Endothelial cell of umbilical vein (primary cell): ENCODE data around the gene TICRR. TPM values are rescaled to one million over a fixed set of nuclear protein-coding genes. Genes with fewer than 3 reads are reported as not detected.

Experiments used
- BruUV-seq: library from RNA; stranded (reverse); fragments of 400-500 nt; replicated peaks from 2 replicates; lab custom pipeline; 2021; lab: Mats Ljungman, UMichigan
- CTCF ChIA-PET: fragments of 300-600, 350-600 bp; sonication (Branson Sonifier 250); formaldehyde crosslinking; loops from one replicate; lab custom pipeline; 2021; ENCODE audit warnings: antibody characterized with exemption, inconsistent platforms; lab: Charles Lee
- POLR2A ChIA-PET: fragments of 300-600, 350-600 bp; sonication (Branson Sonifier 250); formaldehyde crosslinking; loops from one replicate; lab custom pipeline; 2021; ENCODE audit warnings: antibody characterized with exemption, inconsistent platforms; lab: Charles Lee
- DNase-seq: peaks from one replicate; pipeline ENCODE4 v3.0.0-alpha.2; 2011; ENCODE audit warnings: low read depth, low spot score
- FAIRE-seq: peaks from 2 replicates; lab custom pipeline; 2011; peaks lifted over from hg19 to GRCh38; lab: Jason Lieb, UNC
- H2AFZ ChIP-seq: 2 replicates; pipeline ENCODE4 v1.6.0; 2012; ENCODE audit warnings: low read depth, low read length, control low read depth, inconsistent platforms
- H3K27ac ChIP-seq: 2 replicates; pipeline ENCODE4 v1.5.1; 2011; ENCODE audit warnings: low read depth, mild to moderate bottlenecking, control low read depth, low read length, moderate library complexity; ENCODE audit not compliant: insufficient read depth
- H3K27me3 ChIP-seq, 2 experiments: 2 replicates each; pipeline versions ENCODE4 v1.6.0 to v1.6.1; 2011; ENCODE audit warnings: low read length in 2 of 2, mixed read lengths in 1 of 2; ENCODE audit not compliant: control insufficient read depth in 2 of 2, insufficient read depth in 2 of 2
- H3K36me3 ChIP-seq, 2 experiments: 2 replicates in 1 of 2; 3 replicates in 1 of 2; pipeline ENCODE4 v1.5.1; 2011; ENCODE audit warnings: low read length in 2 of 2, mild to moderate bottlenecking in 1 of 2, moderate library complexity in 1 of 2; ENCODE audit not compliant: control insufficient read depth in 2 of 2, insufficient read depth in 2 of 2; ENCODE audit errors: extremely low read depth in 1 of 2
- H3K4me1 ChIP-seq: 3 replicates; pipeline ENCODE4 v1.5.1; 2011; ENCODE audit warnings: mild to moderate bottlenecking, low read length; ENCODE audit not compliant: control insufficient read depth, insufficient read depth; ENCODE audit errors: extremely low read depth
- H3K4me2 ChIP-seq: 2 replicates; pipeline ENCODE4 v1.6.1; 2011; ENCODE audit warnings: low read length, control low read depth, mixed read lengths; ENCODE audit not compliant: insufficient read depth
- H3K4me3 ChIP-seq, 3 experiments: fragments of 200-600 bp in 1 of 3; sonication (generic), shearing (Covaris generic) in 1 of 3; replicated peaks in 1 of 3; 2 replicates each; pipeline ENCODE4 v1.5.1; 2011 to 2016; ENCODE audit warnings: control low read depth in 3 of 3, low read length in 3 of 3, mild to moderate bottlenecking in 2 of 3, inconsistent platforms in 1 of 3, low read depth in 1 of 3, moderate library complexity in 1 of 3; ENCODE audit not compliant: insufficient read depth in 1 of 3
- H3K79me2 ChIP-seq: 2 replicates; pipeline ENCODE4 v1.6.0; 2012; ENCODE audit warnings: low read length, inconsistent platforms; ENCODE audit not compliant: control insufficient read depth, insufficient read depth
- H3K9ac ChIP-seq: replicated peaks from 2 replicates; pipeline ENCODE3; 2011; ENCODE audit warnings: low read length, control low read depth; ENCODE audit not compliant: insufficient read depth; ENCODE audit errors: extremely low read depth
- H3K9me1 ChIP-seq: replicated peaks from 3 replicates; pipeline ENCODE4 v1.6.0; 2011; ENCODE audit warnings: mild to moderate bottlenecking, low read length; ENCODE audit not compliant: control insufficient read depth, insufficient read depth; ENCODE audit errors: extremely low read depth
- H3K9me3 ChIP-seq: replicated peaks from 2 replicates; pipeline ENCODE4 v1.5.1; 2012; ENCODE audit warnings: low read length, inconsistent platforms; ENCODE audit not compliant: control insufficient read depth, insufficient read depth
- H4K20me1 ChIP-seq: replicated peaks from 2 replicates; pipeline ENCODE3; 2011; ENCODE audit warnings: mild to moderate bottlenecking, low read length; ENCODE audit not compliant: control insufficient read depth, insufficient read depth; ENCODE audit errors: extremely low read depth
- CTCF ChIP-seq, 2 donors: IDR thresholded peaks; 1 replicate in 1 of 2; 2 replicates in 1 of 2; pipeline ENCODE4 v1.5.1; 2011; ENCODE audit warnings: low read length in 2 of 2, mild to moderate bottlenecking in 2 of 2, moderate library complexity in 2 of 2, control low read depth in 1 of 2, inconsistent platforms in 1 of 2, low read depth in 1 of 2; ENCODE audit not compliant: insufficient read depth in 1 of 2; ENCODE audit errors: extremely low read depth in 1 of 2
- EZH2 ChIP-seq: IDR thresholded peaks from 2 replicates; pipeline ENCODE4 v1.6.1; 2012; ENCODE audit warnings: borderline replicate concordance, low read depth, mild to moderate bottlenecking, moderate library complexity, low read length, inconsistent platforms; ENCODE audit not compliant: severe bottlenecking
- FOS ChIP-seq: IDR thresholded peaks from 2 replicates; pipeline ENCODE4 v1.6.1; 2011; ENCODE audit warnings: mild to moderate bottlenecking, low read length, moderate library complexity, borderline replicate concordance; ENCODE audit not compliant: insufficient read depth
- GATA2 ChIP-seq: IDR thresholded peaks from 2 replicates; pipeline ENCODE4 v1.7.0; 2011; ENCODE audit warnings: low read depth, mild to moderate bottlenecking, moderate library complexity, mixed read lengths, low read length; ENCODE audit not compliant: insufficient read length, insufficient read depth
- JUN ChIP-seq: IDR thresholded peaks from 2 replicates; pipeline ENCODE4 v1.6.1; 2011; ENCODE audit warnings: borderline replicate concordance, low read depth; ENCODE audit not compliant: insufficient read length, insufficient read depth
- MYC ChIP-seq: IDR thresholded peaks from one replicate; pipeline ENCODE4 v1.6.1; 2011; ENCODE audit warnings: mild to moderate bottlenecking, low read depth, low read length
- POLR2A ChIP-seq: IDR thresholded peaks from 2 replicates; pipeline ENCODE4 v1.6.1; 2012; ENCODE audit warnings: low read depth, mild to moderate bottlenecking, control low read depth, low read length
- POLR2AphosphoS5 ChIP-seq: IDR thresholded peaks from 2 replicates; pipeline ENCODE4 v1.6.1; 2012; ENCODE audit warnings: low read depth, mild to moderate bottlenecking, control low read depth, low read length, moderate library complexity; ENCODE audit not compliant: insufficient read depth
- dilution Hi-C: fragments of 300-500 bp; cut with MboI; formaldehyde crosslinking; loops from one replicate; pipeline ENCODE4 v1.15.0; 2019; ENCODE audit warnings: low sequenced_read_pairs; ENCODE audit not compliant: extremely low pct_ligation_motif_present
- intact Hi-C: fragments of 100-400 bp; cut with micrococcal nuclease; formaldehyde crosslinking; loops from one replicate; pipeline ENCODE4 v1.10.0; 2022
- polyA plus RNA-seq, 4 experiments: library from polyadenylated mRNA; depleted of rRNA in 3 of 4; stranded (reverse) in 3 of 4; unstranded in 1 of 4; fragments of >200 nt; gene quantifications; 2 replicates each; pipeline versions ENCODE4 v1.2.1 to v1.2.3, GENCODE V29; 2011 to 2012; ENCODE audit warnings: missing spikeins in 1 of 4
- total RNA-seq: library from RNA; stranded (reverse); gene quantifications from 2 replicates; pipeline ENCODE4 v1.2.3, GENCODE V29; 2021
- TF ChIP-seq, protein P1 (sequence below): IDR thresholded peaks from 2 replicates; pipeline ENCODE4 v1.6.1; 2011; ENCODE audit not compliant: insufficient read depth, insufficient read length

Gene TICRR
- total and polyA plus RNA-seq, 2 donors (not counting 3 experiments of a cell fraction or from before 2014, with no cell fraction given), result 4.9 to 19.4 TPM

- BruUV-seq, result no TSS peak
- Histone ChIP-seq H4K20me1 (no peaks in the 10 kb centered on the region), H3K9me3 (no peaks in the 10 kb centered on the region), H3K36me3 (peaks cover 0 to 15% of the 10 kb centered on the region in 2 experiments), H3K27me3 (no peaks in the 10 kb centered on the region), H2AFZ (no peak overlapping the region), H3K4me3 (no peak overlapping the region), H3K9me1 (no peaks in the 10 kb centered on the region), H3K79me2 (no peaks in the 10 kb centered on the region), H3K4me1 (no peaks in the 10 kb centered on the region), H3K9ac (no peak overlapping the region), H3K4me2 (no peak overlapping the region), H3K27ac (no peak overlapping the region)
- intact Hi-C loops (no loop called here), dilution Hi-C loops (no loop called here)
- TF ChIP-seq MYC, result no peak
- TF ChIP-seq, protein P1, sequence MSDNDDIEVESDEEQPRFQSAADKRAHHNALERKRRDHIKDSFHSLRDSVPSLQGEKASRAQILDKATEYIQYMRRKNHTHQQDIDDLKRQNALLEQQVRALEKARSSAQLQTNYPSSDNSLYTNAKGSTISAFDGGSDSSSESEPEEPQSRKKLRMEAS, result no peak
- TF ChIP-seq POLR2A, result no peak
- no peak for TF ChIP-seq JUN
- TF ChIP-seq EZH2, result no peak
- no peak for TF ChIP-seq CTCF (IDR thresholded peaks at IDR 0.05; ENCODE audit: extremely low read depth in 1 of 2, insufficient read depth in 1 of 2, low read depth in 1 of 2, low read length in 2 of 2)
- no peak for TF ChIP-seq POLR2AphosphoS5
- TF ChIP-seq FOS, result no peak
- TF ChIP-seq GATA2, result no peak
- CTCF ChIA-PET, result interaction anchor here (1.0 to 4.4 kb wide), 7 partner anchors 9 to 242 kb away, joined by 3 to 55 read pairs (median 7); partner anchors contain the start of gene KIF7
- POLR2A ChIA-PET, result no interaction called here
- FAIRE-seq (no peak), DNase-seq (no peak)
Measured at GRCh38 chr15:89645680-89646079, 70.4 kb downstream of the TICRR start.
